Liver (tissue), 9 donors: Measurements from ENCODE around the gene KRTAP10-5. TPM values are rescaled to one million over a fixed set of nuclear protein-coding genes. Genes with fewer than 3 reads are reported as not detected.

Experiments
- DNase-seq: peaks from one replicate; pipeline ENCODE4 v3.0.0-alpha.2; 2017; ENCODE audit warnings: low spot score
- H3K27ac ChIP-seq, 2 donors: one replicate each; pipeline ENCODE4 v1.7.0; 2013; ENCODE audit warnings: inconsistent platforms in 2 of 2, low read length in 2 of 2, control low read depth in 1 of 2, low read depth in 1 of 2, mild to moderate bottlenecking in 1 of 2
- H3K27me3 ChIP-seq, 4 donors: one replicate each; pipeline versions ENCODE4 v1.6.1 to v1.7.0; 2013; ENCODE audit warnings: low read length in 3 of 4, inconsistent platforms in 1 of 4, mild to moderate bottlenecking in 1 of 4, moderate library complexity in 1 of 4; ENCODE audit not compliant: control insufficient read depth in 4 of 4, insufficient read depth in 4 of 4
- H3K36me3 ChIP-seq, 4 donors: one replicate each; pipeline versions ENCODE4 v1.6.1 to v1.7.0; 2013; ENCODE audit warnings: low read length in 3 of 4, mild to moderate bottlenecking in 3 of 4, low read depth in 1 of 4, moderate library complexity in 1 of 4; ENCODE audit not compliant: control insufficient read depth in 4 of 4, insufficient read depth in 3 of 4
- H3K4me1 ChIP-seq, 4 donors: one replicate each; pipeline versions ENCODE4 v1.6.1 to v1.7.0; 2013; ENCODE audit warnings: low read length in 3 of 4, mild to moderate bottlenecking in 3 of 4, moderate library complexity in 1 of 4; ENCODE audit not compliant: control insufficient read depth in 4 of 4, insufficient read depth in 4 of 4
- H3K4me3 ChIP-seq, 3 donors: one replicate each; pipeline versions ENCODE4 v1.6.1 to v1.7.0; 2013; ENCODE audit warnings: low read length in 3 of 3, control low read depth in 1 of 3, low read depth in 1 of 3, mild to moderate bottlenecking in 1 of 3
- H3K9ac ChIP-seq, 2 donors: one replicate each; pipeline ENCODE4 v1.7.0; 2013; ENCODE audit warnings: low read length in 2 of 2, mild to moderate bottlenecking in 2 of 2, moderate library complexity in 2 of 2, control low read depth in 1 of 2, low read depth in 1 of 2
- H3K9me3 ChIP-seq, 4 donors: one replicate each; pipeline versions ENCODE4 v1.6.1 to v1.7.0; 2013; ENCODE audit warnings: low read length in 3 of 4; ENCODE audit not compliant: control insufficient read depth in 4 of 4
- CTCF ChIP-seq: fragments of 150-350 bp; IDR thresholded peaks from 2 replicates; pipeline ENCODE4 v1.5.1; 2017; ENCODE audit warnings: improper control_type of control experiment, low read depth, low read length; ENCODE audit not compliant: missing input control
- EGR1 ChIP-seq, 2 donors: IDR thresholded peaks; 2 replicates each; pipeline ENCODE4 v1.6.1; 2016 to 2018; ENCODE audit warnings: antibody characterized with exemption in 2 of 2, low read depth in 2 of 2
- FOXA1 ChIP-seq: IDR thresholded peaks from 2 replicates; pipeline ENCODE4 v1.6.1; 2016; ENCODE audit warnings: antibody characterized with exemption
- FOXA2 ChIP-seq: IDR thresholded peaks from 2 replicates; pipeline ENCODE4 v1.6.1; 2016; ENCODE audit warnings: antibody characterized with exemption
- GABPA ChIP-seq, 2 donors: IDR thresholded peaks in 1 of 2; conservative IDR thresholded peaks in 1 of 2; 2 replicates each; pipeline ENCODE4 v1.6.1; 2016; ENCODE audit warnings: antibody characterized with exemption in 2 of 2, mild to moderate bottlenecking in 1 of 2, moderate library complexity in 1 of 2
- HNF4A ChIP-seq, 2 donors: conservative IDR thresholded peaks; 2 replicates each; pipeline ENCODE4 v1.6.1; 2016; ENCODE audit warnings: antibody characterized with exemption in 2 of 2, mild to moderate bottlenecking in 2 of 2
- HNF4G ChIP-seq: IDR thresholded peaks from 2 replicates; pipeline ENCODE4 v1.6.1; 2016; ENCODE audit warnings: antibody characterized with exemption
- JUND ChIP-seq, 2 donors: IDR thresholded peaks; 2 replicates each; pipeline ENCODE4 v1.6.1; 2016; ENCODE audit warnings: antibody characterized with exemption in 2 of 2
- MAX ChIP-seq: IDR thresholded peaks from 2 replicates; pipeline ENCODE4 v1.6.1; 2016; ENCODE audit warnings: antibody characterized with exemption
- NR2F2 ChIP-seq: IDR thresholded peaks from 2 replicates; pipeline ENCODE4 v1.6.1; 2016; ENCODE audit warnings: antibody characterized with exemption
- RAD21 ChIP-seq, 2 donors: IDR thresholded peaks; 2 replicates each; pipeline ENCODE4 v1.6.1; 2016; ENCODE audit warnings: antibody characterized with exemption in 2 of 2, mild to moderate bottlenecking in 2 of 2
- REST ChIP-seq: IDR thresholded peaks from 2 replicates; pipeline ENCODE4 v1.6.1; 2016; ENCODE audit warnings: antibody characterized with exemption, mild to moderate bottlenecking
- RXRA ChIP-seq, 2 donors: IDR thresholded peaks; 2 replicates each; pipeline ENCODE4 v1.6.1; 2017 to 2018; ENCODE audit warnings: antibody characterized with exemption in 2 of 2, mild to moderate bottlenecking in 1 of 2
- SP1 ChIP-seq: IDR thresholded peaks from 2 replicates; pipeline ENCODE4 v1.6.1; 2018; ENCODE audit warnings: antibody characterized with exemption, mild to moderate bottlenecking
- TAF1 ChIP-seq: conservative IDR thresholded peaks from 2 replicates; pipeline ENCODE4 v1.6.1; 2016; ENCODE audit warnings: antibody characterized with exemption, mild to moderate bottlenecking
- YY1 ChIP-seq: IDR thresholded peaks from 2 replicates; pipeline ENCODE4 v1.6.1; 2016; ENCODE audit warnings: antibody characterized with exemption, mild to moderate bottlenecking
- WGBS: extraction: QIAGEN DNeasy Blood & Tissue Kit; methylation state at CpG from one replicate; pipeline ENCODE4 v1.1.7; 2013; 5-methylcytosine and 5-hydroxymethylcytosine counted together
- polyA plus RNA-seq, 2 donors: library from polyadenylated mRNA; stranded (reverse) in 1 of 2; unstranded in 1 of 2; fragments of 200-250 nt in 1 of 2; fragments of >200 nt in 1 of 2; fragmentation: Nextera tagmentation in 1 of 2; extraction: Ambion mirVana in 1 of 2; gene quantifications; one replicate each; pipeline versions ENCODE4 v1.2.1 to v1.2.3, GENCODE V29; 2013 to 2015
- total RNA-seq, 2 donors: library from RNA; depleted of rRNA; stranded (reverse); fragments of >200 nt; gene quantifications; one replicate each; pipeline ENCODE4 v1.2.3, GENCODE V29; 2014
- TF ChIP-seq, protein P1 (sequence below): IDR thresholded peaks from 2 replicates; pipeline ENCODE4 v1.6.1; 2016; ENCODE audit warnings: antibody characterized with exemption
- TF ChIP-seq, protein P2 (sequence below): IDR thresholded peaks from 2 replicates; pipeline ENCODE4 v1.6.1; 2016; ENCODE audit warnings: antibody characterized with exemption
- donor health status: healthy.
- donor health status: healthy.
- donor health status: healthy.
- donor health status: healthy.
- donor health status: healthy.

The KRTAP10-5 gene
- total and polyA plus RNA-seq, 4 donors: not detected

DNA sequence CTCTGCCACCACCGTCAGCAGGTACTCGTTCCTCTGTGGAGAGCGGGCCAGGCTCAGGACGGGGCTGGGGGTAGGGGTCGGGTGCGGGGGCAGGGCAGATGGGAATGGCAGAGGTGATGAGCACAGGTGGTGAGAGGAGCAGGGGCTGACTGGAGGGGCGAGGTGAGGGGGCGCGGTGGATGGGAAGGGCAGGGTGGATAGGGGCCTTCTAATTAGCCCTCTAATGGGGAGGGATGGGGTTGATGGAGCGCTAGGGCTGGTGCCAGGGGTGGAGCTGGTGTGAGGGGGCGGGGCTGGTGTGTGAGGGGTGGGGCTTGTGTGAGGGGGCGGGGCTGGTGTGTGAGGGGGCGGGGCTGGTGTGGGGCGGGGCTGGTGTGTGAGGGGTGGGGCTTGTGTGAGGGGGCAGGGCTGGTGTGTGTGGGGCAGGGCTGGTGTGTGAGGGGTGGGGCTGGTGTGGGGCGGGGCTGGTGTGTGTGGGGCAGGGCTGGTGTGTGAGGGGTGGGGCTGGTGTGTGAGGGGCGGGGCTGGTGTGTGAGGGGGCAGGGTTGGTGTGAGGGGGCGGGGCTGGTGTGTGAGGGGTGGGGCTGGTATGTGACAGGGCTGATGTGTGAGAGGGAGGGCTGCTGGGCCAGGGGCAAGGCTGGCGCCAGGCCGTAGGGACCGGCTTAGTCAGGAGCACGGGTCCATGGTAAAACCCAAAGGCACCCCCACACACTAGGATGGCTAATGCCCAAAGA is 46.3 kb downstream of the KRTAP10-5 start:
- Histone ChIP-seq H3K9me3 (no peaks in the 10 kb centered on the region), H3K27ac (no peak overlapping the region), H3K9ac (no peak overlapping the region), H3K4me3 (no peak overlapping the region), H3K36me3 (no peaks in the 10 kb centered on the region), H3K27me3 (no peaks in the 10 kb centered on the region), H3K4me1 (no peaks in the 10 kb centered on the region)
- TF ChIP-seq, protein P1, sequence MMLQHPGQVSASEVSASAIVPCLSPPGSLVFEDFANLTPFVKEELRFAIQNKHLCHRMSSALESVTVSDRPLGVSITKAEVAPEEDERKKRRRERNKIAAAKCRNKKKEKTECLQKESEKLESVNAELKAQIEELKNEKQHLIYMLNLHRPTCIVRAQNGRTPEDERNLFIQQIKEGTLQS: no peak
- TF ChIP-seq HNF4G (no peak), FOXA2 (no peak), FOXA1 (no peak), REST (no peak), RXRA (IDR thresholded peaks at IDR 0.05) (no peak), MAX (no peak), CTCF (no peak), NR2F2 (no peak), SP1 (no peak), TAF1 (no peak), GABPA (IDR thresholded peaks at IDR 0.05 in 1 of 2, conservative IDR thresholded peaks at IDR 0.05 in 1 of 2) (no peak), JUND (IDR thresholded peaks at IDR 0.05) (no peak), HNF4A (conservative IDR thresholded peaks at IDR 0.05) (no peak), EGR1 (IDR thresholded peaks at IDR 0.05; ENCODE audit: low read depth in 2 of 2) (no peak), YY1 (no peak), RAD21 (IDR thresholded peaks at IDR 0.05) (no peak)
- TF ChIP-seq, protein P2, sequence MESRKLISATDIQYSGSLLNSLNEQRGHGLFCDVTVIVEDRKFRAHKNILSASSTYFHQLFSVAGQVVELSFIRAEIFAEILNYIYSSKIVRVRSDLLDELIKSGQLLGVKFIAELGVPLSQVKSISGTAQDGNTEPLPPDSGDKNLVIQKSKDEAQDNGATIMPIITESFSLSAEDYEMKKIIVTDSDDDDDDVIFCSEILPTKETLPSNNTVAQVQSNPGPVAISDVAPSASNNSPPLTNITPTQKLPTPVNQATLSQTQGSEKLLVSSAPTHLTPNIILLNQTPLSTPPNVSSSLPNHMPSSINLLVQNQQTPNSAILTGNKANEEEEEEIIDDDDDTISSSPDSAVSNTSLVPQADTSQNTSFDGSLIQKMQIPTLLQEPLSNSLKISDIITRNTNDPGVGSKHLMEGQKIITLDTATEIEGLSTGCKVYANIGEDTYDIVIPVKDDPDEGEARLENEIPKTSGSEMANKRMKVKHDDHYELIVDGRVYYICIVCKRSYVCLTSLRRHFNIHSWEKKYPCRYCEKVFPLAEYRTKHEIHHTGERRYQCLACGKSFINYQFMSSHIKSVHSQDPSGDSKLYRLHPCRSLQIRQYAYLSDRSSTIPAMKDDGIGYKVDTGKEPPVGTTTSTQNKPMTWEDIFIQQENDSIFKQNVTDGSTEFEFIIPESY: no peak
- no peak for DNase-seq
- 86% methylated on average over 21 of the region's 21 CpGs for WGBS
